GM18858 (cell line): Measurements from ENCODE around the gene SPTB.

Source experiments
- ATAC-seq: cut with Tn5 transposase; IDR thresholded peaks from one replicate; pipeline ENCODE4 v1.9.1; 2021; ENCODE audit not compliant: unreplicated experiment

SPTB gene

DNA sequence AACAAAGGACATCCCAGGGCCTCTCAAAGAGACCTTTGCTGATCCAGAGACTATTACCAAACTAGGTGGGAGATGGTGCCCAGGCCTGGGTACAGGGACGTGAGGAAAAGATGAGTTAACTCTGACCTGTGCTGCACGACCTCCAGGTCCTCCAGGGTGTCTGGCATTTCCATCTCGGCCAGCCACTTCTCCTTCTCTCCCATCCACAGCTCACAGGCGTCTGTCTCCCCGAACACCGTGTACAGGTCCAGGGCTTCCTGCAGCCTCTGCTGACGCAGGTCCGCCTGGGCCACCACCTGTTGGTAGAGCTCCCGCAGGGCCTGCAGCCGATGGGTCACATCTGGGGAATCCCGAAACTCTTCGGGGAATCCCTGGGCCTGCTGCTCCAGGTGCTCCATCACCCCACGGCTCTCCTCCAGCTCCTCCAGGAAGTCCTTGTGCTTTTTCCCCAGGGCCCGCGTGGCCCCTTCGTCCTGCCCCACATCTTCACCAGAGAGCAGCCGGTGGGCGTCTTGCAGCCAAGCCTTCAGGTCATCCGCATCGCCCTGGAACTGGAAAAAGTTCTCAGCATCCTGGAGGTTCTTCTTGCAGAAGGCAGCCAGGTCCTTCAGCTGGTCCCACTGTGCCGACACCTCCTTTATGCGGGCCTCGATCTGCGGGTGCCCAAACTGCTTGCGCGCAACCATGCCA is 86.7 kb downstream of the SPTB start:
- ATAC-seq: no peak

DNA sequence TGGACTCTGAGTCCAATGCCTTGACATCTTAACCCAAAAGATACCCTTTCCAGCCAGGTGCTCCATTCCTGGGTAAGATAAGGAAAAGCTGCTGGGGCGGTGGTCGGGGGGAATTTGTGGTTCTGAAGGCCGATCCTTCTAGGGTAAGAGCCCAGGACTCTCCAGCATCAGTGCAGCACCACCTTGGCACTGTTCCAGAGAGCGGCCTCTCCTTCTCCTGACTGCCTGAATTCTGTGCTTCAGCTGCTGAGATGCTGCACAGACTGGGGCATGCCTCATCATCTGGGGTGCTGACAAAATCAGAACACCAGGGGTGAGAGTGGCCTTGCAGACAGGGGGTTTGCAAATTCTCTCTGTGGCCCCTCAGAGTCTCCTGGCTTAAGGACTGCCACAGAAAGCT is 87.5 kb downstream of the SPTB start:
- ATAC-seq: no peak

DNA sequence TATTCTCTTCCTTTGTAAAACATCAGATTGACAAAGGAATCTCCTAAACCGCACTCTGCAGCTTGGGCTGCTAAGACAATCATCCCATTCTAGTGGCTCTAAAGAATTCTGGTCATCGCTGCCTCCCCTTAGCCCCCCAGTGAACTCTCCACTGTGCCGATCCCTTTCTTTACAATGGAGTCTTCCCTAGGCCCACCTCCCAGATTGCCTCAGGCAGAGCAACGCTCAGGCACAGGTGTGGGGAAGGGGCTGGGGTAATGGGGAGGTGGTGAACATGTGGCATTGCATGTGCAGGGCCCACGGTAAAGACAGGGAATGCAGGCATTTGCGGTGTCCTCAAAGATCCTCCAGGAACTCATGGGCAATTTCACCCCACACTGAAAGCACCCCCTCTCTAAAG is 89.2 kb downstream of the SPTB start:
- ATAC-seq: no peak

DNA sequence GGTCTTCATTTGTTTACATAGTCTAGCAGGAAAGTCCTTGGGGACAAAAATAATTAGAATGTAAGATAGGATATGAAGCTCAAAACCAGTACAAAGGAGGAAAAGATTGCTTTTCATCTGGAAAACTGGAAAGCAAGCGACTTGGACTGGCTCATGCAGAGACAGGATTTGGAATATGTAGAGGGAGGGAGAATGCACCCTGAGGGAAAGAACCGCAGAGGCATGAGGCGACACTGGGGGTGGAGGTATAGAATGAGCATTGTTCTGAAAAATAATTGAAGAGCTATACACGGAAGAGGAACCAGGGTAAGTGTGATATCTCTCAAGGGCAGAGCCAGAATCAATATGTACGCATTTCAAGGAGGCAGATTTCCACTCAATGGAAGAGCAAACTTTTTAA is 90.0 kb downstream of the SPTB start:
- no peak for ATAC-seq

DNA sequence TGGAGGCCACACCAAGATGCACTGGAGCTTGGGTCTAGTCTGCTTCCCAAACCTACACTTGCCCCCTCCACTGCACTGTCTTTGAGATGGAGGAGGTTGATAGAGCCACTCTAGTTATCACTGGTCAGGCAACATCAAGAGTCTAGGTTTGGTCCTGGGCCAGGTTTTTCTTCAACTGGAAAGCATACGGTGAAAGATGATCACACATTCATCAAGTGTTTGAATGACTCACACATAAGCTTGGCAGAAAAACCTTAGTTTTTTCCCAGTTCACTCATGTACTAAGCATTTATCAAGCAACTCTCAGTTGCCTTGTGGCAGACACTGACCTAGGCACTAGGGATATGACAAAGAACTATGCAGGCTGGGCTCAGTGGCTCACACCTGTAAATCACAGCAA is 91.0 kb downstream of the SPTB start:
- no peak for ATAC-seq

DNA sequence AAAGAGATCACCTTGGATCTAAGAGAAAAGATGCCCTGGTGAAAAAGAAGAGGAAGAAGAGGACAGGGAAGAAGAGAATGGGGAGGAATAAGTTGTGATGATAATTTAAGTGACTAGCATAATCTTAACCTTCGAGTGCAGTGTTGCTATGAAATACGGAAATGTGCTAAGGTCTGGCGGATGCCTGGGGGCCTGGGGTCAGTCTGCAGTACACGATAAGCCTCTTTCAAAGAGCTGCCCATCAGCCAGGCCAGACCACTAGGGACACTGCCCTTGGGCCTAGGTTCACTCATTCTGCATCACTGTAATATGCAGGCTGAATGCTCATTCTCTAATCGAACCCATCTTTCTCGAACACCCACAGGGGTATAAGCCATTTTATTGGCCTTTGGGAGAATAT is 92.1 kb downstream of the SPTB start:
- no peak for ATAC-seq

DNA sequence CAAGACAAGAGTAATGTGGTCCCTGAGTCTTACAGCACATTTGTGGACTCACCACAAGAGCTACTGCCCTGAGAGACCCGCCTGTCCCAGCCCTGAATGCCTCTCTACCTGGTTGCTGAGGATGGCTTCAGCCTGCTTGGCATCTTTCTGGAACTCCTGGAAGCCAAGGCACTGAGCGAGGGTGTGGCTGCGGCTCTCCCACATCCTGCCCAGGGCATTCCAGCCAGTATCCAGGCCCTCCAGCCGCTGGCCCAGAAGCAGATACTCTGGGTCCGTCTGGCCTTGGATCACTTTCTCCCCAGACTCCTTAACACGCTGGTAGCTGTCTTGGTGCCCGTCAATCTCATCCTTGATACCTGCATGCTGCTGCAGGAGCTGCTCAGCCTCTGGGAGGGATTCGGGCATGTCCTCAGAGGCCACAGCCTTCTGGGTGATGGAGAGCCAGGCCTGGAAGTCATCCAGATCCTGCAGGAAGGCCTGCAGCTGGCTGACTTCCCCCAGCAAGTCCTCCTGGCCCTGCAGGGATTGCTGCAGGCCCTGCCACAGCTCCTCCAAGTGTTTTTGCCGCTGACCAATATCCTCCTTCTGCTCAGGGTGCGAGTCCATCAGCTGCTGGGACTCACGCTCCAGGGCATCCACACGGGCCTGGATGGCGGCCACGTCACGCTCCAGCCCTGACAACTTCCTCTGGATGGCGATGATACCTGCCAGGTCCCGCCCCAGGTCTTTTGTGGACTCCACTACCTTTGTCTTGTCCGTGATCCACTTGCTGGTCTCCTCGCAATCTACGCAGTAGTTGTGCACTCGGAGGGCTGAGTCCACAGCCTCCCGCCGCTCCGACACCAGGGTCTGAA is 93.2 kb downstream of the SPTB start:
- ATAC-seq: no peak

DNA sequence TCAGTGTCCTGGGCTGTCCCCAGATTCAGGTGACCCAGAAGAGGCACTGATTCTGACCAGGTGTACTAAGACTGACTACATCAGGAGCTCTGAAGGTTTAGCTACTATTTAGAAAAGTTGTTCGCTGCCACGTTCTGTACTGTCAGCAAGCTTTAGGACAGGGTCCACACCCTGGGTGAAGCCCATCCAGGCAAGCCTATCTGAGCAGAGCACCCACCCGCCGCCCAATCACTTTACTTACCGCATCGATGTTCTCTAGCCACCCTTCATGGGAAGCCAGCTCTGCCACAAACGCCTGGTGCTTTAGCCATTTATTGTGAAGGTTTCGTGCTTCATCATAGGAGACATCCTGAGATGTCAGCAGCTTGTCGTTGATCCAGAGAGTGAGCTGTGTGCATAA is 95.7 kb downstream of the SPTB start:
- ATAC-seq: no peak

DNA sequence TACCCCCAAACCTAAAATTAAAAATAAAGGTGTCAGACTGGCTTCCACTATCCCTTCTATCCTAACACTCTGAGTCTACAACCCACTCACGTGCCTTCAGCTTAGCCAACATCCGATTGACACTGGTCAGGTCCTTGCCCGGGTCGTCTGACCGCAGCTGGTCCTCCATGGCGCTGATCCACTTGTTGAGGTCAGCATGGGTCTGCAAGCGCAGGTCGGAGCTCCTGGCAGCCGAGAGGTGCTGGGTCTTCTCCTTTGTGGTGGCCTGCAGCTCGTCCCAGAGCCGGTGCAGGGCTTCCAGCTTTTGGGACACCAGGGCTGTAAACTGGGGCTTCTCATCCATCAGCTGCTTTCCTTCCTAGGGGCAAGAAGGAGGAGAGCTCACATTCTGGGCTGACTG is 97.5 kb downstream of the SPTB start:
- ATAC-seq: no peak

DNA sequence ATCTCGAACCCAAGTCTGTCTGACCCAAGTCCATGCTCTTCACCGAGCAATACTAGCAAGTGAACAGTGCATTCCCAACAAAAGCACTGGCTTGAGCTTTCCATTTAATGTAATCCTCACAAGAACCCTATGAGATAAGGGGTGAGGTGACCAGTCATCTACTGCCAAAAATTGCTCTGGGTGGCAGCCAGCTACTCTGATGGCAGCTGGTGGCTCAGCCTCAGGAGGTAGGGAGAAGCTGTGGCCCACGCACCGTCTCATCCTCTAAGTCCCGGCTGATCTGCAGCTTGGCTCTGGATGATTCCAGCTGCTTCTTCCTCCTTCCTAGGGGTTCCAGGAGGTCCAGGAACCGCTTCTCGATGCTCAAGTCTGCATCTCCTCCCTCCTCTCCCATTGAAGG is 100.2 kb downstream of the SPTB start:
- ATAC-seq: no peak

DNA sequence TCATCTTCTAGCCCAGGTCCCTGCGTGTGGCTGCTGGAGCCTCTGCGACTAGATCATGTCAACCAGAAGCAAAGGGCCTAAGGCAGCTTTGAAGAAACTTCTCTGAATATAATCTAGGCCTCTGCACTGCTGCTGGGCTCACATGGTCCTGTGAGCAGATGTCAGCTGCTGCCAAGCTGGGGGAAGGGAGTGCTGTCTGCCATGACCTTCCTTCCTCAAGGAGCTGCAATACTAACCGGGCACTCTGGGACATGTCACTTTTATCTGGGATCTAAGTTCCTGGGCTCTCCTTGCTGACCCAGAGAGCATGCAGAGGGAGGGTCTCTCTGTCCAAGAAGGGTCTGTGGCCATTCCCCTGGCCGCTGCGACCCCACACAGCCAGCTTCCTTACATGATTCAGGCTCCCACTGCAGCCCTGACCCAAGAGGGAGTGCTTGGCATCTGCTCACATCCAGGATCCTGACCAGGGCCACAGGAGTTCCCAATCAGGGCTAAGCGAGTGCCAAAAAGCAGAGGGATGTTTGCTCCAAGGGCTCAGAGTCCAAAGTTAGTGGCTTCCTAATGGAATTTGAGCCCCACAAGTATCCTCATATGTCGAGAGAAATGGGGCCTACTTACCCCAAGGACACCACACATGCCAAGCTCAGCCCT is 101.5 kb downstream of the SPTB start:
- no peak for ATAC-seq

DNA sequence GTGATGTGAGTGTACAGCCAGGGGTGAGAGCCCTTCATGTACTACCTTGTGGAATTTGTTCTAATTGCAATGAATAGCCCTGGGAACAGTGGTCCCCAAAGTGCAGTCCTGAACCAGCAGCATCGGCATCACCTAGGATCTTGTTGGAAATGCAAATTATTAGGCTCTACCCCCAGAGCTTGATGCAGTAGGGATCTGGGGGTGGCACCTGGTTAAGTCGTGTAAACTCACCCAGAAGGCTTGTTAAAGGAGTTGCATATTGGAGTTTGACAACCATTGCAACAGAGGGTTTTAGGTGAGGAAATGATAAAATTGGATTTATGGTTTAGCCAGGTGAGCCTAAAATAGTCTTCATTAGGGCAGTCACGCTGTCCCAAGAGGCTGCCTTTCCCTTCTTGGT is 102.2 kb downstream of the SPTB start:
- no peak for ATAC-seq

DNA sequence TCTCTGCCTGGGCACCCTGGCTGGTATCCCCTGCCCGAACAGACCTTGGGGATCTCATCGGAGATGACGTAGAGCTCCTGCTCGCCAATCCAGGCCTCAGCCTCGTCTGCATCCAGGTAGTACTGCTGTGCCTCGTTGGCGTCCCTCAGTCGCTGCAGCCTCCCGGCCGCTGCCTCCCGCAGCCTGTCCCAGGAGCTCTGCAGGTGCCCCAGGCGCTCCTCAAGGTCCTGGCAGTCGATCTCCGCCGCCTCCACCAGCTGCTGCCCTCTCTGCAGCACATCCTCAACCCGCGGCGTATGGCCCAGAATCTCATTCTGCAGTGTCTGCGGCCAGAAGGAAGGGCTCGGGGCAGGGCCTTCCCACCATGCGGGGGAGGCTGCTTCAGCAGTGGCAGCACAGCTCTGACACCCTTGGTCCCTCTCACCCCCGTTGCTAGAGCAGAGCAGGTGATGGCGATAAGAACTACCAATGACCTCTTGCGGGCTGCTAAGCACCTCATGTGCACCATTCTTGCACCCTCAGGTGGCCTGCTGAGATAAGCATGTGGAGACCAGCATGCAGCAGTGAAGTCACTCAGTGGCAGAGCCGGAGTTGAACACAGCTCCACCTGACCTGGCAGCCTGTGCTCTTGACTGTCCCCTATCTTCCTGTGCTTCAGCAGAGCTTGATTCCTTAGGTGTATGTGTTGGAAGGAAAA is 104.5 kb downstream of the SPTB start:
- ATAC-seq: no peak

DNA sequence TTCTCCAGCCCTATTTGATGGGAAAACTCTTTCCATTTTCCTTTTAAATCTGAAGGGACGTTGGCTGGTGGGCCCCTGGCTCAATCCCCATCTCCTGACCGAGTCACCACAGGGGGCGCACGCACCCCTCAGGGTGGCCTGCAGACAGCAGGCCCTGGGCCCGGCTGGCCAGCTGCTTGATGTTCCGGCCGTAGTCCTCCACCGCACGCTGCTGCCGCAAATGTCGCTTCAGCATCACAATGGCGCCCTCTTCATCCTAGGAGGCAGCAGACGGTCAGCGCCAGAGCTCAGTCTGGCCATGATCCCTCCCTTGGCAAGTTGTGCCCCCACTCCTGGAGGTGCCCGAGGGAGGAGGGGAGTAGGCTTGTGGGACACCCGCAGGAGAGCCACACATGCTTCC is 105.4 kb downstream of the SPTB start:
- no peak for ATAC-seq

DNA sequence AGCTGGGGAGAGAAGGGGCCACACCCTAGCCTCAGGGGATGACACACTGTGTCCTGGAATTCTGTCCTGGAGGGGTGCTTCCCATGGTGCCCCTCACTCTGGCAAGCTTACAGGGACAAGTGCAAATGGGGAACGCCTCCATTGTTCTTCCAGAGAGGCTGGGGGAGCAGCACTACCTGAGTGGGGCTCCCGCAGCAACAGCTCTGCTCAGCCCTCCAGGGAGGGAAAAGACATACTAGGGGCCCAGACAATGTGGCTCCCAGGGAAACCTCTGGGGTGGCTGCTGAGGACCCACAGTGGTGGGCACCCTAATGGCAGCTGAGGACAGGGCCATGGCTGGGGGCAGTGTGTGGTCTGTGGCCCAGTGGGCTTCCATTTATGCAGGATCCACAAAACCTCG is 106.1 kb downstream of the SPTB start:
- ATAC-seq: no peak

DNA sequence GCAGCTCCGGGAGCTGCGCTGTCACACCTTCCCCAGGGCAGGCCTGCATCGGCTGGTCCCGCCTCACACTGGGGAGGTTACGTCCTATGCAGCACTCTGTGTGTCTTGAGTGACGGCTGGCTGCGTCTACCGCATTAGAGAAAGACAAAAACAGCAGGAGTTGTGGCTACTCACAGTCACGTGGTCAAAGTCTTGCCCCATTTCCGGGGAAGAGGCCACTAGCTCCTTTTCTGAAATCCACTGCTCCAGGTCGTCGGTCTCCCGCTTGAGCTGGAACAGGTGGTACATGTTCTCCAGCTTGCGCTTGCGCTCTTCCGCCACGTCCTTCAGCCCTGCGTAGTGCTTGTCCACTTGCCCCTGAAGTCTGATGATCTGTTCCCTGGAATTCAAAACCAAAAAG is 106.7 kb downstream of the SPTB start:
- ATAC-seq: no peak

DNA sequence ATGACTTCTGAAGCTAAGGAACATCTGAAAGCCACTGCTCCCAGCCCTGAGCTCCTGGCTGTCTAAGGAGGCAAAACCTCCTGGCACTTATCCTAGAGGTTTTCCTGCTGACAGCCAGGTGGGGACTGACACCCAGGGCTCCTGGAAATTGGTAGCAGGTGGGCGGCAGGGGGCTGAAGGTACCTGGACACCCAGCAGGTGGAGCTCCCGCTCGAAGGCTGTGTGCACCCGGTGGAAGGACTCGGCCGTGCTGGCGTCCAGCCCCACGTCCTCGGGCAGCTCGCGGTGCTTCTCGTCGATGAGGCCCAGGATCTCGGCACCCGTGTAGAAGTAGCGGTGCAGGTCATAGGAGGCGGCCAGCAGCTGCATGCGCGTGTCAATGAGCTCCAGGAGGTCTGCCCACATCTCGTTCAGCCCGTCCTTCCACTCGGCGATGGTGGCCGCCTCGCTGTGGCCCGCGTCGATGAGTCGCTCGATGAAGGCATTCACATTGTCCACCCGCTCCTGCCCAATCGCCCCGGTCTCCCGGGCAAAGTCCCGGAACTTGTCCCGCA is 107.2 kb downstream of the SPTB start:
- no peak for ATAC-seq

DNA sequence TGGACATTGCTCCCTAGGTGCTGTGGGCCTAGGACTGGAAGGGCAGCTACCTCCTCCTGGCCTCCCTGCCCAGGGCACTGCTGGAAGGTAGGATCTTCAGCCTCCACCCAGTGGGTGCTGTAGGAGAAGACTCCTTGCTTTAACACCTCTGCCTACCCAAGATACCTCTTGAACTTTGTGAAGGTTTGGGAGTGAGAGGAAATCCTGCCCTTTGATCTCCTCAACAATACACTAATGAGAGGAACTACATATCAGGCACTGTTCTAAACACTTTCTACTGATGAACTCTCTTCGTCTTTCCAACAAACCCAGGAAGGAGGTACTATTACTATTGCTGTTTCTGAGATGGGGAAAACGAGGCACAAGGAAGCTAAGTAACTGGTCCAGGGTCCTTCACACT is 108.5 kb downstream of the SPTB start:
- ATAC-seq: no peak

DNA sequence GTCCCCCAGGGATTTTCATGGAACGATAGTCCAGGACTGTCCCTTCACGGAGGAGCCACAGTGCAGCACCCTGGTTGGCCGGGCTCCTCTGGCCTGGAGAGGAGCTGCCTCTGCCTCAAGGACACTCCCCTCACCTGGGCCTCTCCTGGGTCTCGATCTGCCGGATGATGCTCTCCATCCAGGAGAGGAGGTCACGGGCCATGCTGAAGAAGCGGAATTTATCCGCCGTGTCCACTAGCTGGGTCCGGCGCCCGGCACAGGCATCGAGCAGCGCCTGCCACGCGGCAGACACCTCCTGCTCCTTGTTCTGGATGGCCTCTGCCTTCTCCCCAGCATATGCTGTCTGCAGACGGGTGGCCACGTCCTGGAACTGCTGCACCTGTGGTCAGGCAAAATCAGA is 109.0 kb downstream of the SPTB start:
- ATAC-seq: no peak

DNA sequence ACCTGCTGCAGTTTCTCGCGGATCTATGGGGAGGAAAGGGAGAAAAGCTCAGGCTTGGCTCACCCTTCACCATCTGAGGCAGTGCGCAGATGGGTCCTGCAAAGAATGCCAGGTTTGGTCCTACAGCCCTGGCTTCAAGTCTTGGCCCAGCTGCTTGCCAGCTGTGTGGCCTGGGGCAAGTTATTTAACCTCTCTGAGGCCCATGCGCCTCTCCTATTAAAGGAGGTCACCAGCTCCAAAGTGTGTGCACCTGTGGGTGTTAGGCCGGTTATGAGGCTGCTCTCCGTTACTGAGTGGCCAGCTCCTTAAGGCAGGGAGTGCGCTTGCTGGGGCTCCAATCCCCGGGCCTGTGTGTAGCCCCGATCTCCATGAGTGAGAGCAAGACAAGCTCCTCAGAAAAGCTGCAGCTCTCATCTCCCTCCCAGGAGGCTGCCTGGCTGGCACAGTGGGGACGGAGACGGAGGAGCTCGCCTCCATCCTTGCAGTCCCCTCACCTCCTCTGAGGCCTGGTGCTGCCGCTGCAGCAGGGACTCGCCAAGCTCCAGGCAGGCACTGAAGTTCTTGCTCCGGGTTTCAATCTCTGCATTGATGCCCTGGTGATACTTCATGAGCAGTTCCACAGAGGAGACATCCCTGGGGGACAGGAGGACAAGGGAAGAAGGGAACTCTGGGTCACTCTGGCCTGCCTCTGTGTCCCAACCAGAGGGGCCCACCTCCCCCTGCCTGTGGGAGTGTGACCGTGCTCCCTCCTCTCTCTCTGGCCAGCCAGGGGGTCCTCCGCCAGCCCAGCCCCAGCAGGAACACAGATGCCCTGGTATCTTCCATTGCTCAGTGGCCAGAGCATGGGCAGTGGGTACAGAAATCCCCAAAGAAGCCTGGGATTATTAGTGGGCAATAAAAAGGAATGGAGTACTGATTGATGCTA is 110.3 kb downstream of the SPTB start:
- ATAC-seq: no peak
